Large intestine (tissue), 12 donors: Measurements from ENCODE around the gene FUT6. TPM values are rescaled to one million over a fixed set of nuclear protein-coding genes. Genes with fewer than 3 reads are reported as not detected.
"Not testable (repeated sequence)": the region's sequence is repeated elsewhere in the genome, so short reads cannot be mapped to it uniquely, and the experiment has no call there.

Source experiments
- DNase-seq, 2 donors: peaks; one replicate each; pipeline versions ENCODE4 v3.0.0 to v3.0.0-alpha.2; 2013
- H3K27ac ChIP-seq: one replicate; pipeline ENCODE4 v1.5.1; 2013; ENCODE audit warnings: low read length
- H3K27me3 ChIP-seq: 2 replicates; pipeline ENCODE4 v1.6.1; 2013; ENCODE audit warnings: low read length; ENCODE audit not compliant: control insufficient read depth, insufficient read depth
- H3K36me3 ChIP-seq: 2 replicates; pipeline ENCODE4 v1.6.1; 2013; ENCODE audit warnings: low read length; ENCODE audit not compliant: control insufficient read depth, insufficient read depth
- H3K4me1 ChIP-seq: one replicate; pipeline ENCODE4 v1.6.1; 2013; ENCODE audit warnings: low read length; ENCODE audit not compliant: control insufficient read depth, insufficient read depth
- H3K4me3 ChIP-seq: one replicate; pipeline ENCODE4 v1.5.1; 2013; ENCODE audit warnings: low read length
- H3K9me3 ChIP-seq: one replicate; pipeline ENCODE4 v1.6.1; 2013; ENCODE audit warnings: mild to moderate bottlenecking, low read depth, low read length, moderate library complexity; ENCODE audit not compliant: control insufficient read depth
- WGBS: methylation state at CpG from one replicate; pipeline ENCODE4 v1.1.5; 2013; ENCODE audit warnings: low lambda C conversion rate; ENCODE audit not compliant: insufficient coverage; 5-methylcytosine and 5-hydroxymethylcytosine counted together
- long read RNA-seq, 11 donors: transcript quantifications; one replicate each; lab custom pipeline, GENCODE V29; 2026
- polyA plus RNA-seq: library from polyadenylated mRNA; unstranded; fragments of 120-200 nt; gene quantifications from one replicate; pipeline ENCODE4 v1.2.1, GENCODE V29; 2013

Gene FUT6
- 0.99 TPM for polyA plus RNA-seq
- long read RNA-seq, donor 1, result 0 reads
- long read RNA-seq, donor 2, result 0 reads
- long read RNA-seq, donor 3, result 0 reads
- long read RNA-seq, donor 4, result 0 reads
- long read RNA-seq, donor 5, result 0 reads
- long read RNA-seq, donor 6, result 0 reads
- long read RNA-seq, donor 7, partial matches to known transcripts, result 0 of 5 reads
- long read RNA-seq, donor 7, other reads (novel, unspliced or antisense), result 0 of 5 reads
- long read RNA-seq, donor 8, result 0 reads
- long read RNA-seq, donor 9, result 0 reads
- long read RNA-seq, donor 10, result 0 reads
- long read RNA-seq, donor 11, result 0 reads

- no peaks in the 10 kb centered on the region for H3K36me3 ChIP-seq
- H3K4me3 ChIP-seq, result no peak within 1 kb of the TSS
- peaks cover 15% of the 10 kb centered on the region for H3K4me1 ChIP-seq
- H3K27ac ChIP-seq, result no peak within 1 kb of the TSS
- no peaks in the 10 kb centered on the region for H3K27me3 ChIP-seq
- peak in 1 of 2 donors; percentile 60 for DNase-seq
- WGBS, result no CpG with 5 or more reads among the region's 9 CpGs
- no peaks in the 10 kb centered on the region for H3K9me3 ChIP-seq
Measured at GRCh38 chr19:5839065-5840017, at the start of gene FUT6. FUT6 (minus strand) TSS chr19:5839702; CDS start chr19:5832567, 7,135 bp downstream.

DNA sequence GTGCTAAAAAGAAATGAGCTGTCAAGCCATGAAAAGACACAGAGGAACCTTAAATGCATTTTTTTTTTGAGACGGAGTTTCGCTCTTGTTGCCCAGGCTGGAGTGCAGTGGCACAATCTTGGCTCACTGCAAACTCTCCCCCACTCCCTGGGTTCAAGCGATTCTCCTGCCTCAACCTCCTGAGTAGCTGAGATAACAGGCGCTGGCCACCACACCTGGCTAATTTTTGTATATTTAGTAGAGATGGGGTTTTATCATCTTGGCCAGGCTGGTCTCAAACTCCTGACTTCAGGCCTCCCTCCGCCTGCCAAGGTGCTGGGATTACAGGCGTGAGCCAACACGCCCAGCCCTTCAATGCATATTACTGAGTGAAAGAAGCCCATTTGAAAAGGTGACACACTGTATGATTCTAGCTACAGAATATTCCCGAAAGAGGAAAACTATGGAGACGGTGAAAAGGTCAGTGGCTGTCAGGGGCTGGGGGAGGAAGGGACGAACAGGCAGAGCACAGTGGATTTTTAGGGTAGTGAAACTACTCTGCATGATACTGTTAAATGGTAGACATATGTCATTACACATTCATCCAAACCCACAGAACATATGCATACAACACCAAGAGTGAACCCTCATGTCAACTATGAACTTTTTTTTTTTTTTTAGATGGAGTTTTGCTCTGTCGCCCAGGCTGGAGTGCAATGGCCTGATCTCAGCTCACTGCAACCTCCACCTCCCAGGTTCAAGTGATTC lies 44.7 kb upstream of the FUT6 start:
- H3K4me3 ChIP-seq, H3K27me3 ChIP-seq, H3K36me3 ChIP-seq, DNase-seq, H3K27ac ChIP-seq, H3K9me3 ChIP-seq, H3K4me1 ChIP-seq: not testable (repeated sequence)
- WGBS, result 62% methylated on average over 4 of the region's 11 CpGs

DNA sequence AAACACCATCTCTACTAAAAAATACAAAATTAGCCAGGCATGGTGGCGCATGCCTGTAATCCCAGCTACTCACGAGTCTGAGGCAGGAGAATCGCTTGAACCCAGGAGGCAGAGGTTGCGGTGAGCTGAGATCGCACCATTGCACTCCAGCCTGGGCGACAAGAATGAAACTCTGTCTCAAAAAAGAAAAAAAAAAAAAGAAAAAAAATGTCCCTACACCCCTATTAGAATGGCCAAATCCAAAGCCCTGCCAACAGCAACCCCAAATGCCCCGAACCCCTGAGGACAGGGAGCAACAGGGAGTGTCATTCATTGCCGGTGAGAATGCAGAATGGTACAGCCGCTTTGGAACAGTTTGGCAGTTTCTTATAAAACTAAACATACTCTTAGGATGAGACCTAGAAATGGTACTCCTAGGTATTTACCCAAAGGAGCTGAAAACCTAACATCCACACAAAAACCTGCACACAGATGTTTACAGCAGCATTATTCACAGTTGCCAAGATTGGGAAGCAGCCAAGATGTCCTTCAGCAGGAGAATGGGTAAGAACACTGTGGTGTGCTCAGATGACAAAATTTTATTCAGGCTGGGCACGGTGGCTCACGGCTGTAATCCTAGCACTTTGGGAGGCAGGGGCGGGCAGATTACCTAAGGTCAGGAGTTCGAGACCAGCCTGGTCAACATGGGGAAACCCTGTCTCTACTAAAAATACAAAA lies 43.8 kb upstream of the FUT6 start:
- H3K36me3 ChIP-seq, H3K27ac ChIP-seq, H3K9me3 ChIP-seq, H3K4me1 ChIP-seq, H3K27me3 ChIP-seq, DNase-seq, H3K4me3 ChIP-seq: not testable (repeated sequence)
- no CpG with 5 or more reads among the region's 13 CpGs for WGBS

DNA sequence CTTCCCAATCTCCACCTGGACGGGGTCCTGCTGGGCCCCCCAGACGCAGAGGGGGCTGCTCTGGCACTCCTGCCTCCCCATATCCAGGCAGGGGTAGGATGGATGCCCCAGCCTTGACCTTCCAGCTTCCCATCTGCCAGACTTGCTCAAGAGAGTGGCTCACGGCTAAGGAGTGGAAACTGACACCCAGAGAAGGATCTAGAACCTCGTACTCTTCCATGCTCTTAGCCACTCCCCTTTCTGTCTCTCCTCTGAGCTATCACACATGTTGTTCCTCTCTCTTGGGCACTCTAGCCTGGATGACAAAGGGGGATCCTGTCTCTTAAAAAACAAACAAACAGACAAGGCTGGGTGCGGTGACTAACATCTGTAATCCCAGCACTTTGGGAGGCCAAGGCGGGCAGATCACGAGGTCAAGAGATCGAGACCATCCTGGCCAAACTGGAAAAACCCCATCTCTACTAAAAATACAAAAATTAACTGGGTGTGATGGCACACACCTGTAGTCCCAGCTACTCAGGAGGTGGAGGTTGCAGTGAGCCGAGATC lies 43.0 kb upstream of the FUT6 start:
- no CpG with 5 or more reads among the region's 9 CpGs for WGBS
- Histone ChIP-seq H3K4me1 (peaks cover 6% of the 10 kb centered on the region), H3K36me3 (no peaks in the 10 kb centered on the region), H3K9me3 (no peaks in the 10 kb centered on the region), H3K27ac (no peak overlapping the region), H3K27me3 (peaks cover 9% of the 10 kb centered on the region), H3K4me3 (no peak overlapping the region)
- no peak for DNase-seq

GRCh38 chr19:5881543-5882299 lies 42.2 kb upstream of the FUT6 start:
- no peaks in the 10 kb centered on the region for H3K9me3 ChIP-seq
- no peak overlapping the region for H3K4me3 ChIP-seq
- H3K4me1 ChIP-seq, result peaks cover 6% of the 10 kb centered on the region
- no CpG with 5 or more reads among the region's 19 CpGs for WGBS
- H3K36me3 ChIP-seq, result no peaks in the 10 kb centered on the region
- peaks cover 9% of the 10 kb centered on the region for H3K27me3 ChIP-seq
- no peak for DNase-seq
- no peak overlapping the region for H3K27ac ChIP-seq

GRCh38 chr19:5880604-5881078 lies 41.1 kb upstream of the FUT6 start:
- H3K4me3 ChIP-seq, result no peak overlapping the region
- H3K27me3 ChIP-seq, result peaks cover 9% of the 10 kb centered on the region
- H3K4me1 ChIP-seq, result peaks cover 12% of the 10 kb centered on the region
- H3K9me3 ChIP-seq, result no peaks in the 10 kb centered on the region
- no CpG with 5 or more reads among the region's 15 CpGs for WGBS
- peak; percentile 59 to 64 for DNase-seq
- H3K36me3 ChIP-seq, result no peaks in the 10 kb centered on the region
- H3K27ac ChIP-seq, result peak overlapping the region; percentile 36

DNA sequence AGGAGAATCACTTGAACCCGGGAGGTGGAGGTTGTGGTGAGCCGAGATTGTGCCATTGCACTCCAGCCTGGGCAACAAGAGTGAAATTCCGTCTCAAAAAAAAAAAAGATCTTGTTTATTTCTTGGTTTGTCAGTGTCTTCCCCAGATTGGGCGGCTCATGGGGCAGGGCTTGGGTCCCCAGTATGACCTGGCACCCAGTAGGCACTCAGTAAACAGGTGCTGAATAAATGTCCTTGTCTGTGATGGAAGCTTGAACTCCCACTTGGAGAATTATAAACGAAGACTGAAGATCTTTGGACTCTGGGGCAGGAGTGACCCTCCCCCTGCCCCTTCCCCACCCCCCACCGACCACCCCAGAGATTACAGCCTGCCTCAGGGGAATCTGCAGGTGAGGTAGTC lies 40.7 kb upstream of the FUT6 start:
- Histone ChIP-seq H3K4me3 (no peak overlapping the region), H3K4me1 (peaks cover 16% of the 10 kb centered on the region)
- WGBS, result no CpG with 5 or more reads among the region's 6 CpGs

DNA sequence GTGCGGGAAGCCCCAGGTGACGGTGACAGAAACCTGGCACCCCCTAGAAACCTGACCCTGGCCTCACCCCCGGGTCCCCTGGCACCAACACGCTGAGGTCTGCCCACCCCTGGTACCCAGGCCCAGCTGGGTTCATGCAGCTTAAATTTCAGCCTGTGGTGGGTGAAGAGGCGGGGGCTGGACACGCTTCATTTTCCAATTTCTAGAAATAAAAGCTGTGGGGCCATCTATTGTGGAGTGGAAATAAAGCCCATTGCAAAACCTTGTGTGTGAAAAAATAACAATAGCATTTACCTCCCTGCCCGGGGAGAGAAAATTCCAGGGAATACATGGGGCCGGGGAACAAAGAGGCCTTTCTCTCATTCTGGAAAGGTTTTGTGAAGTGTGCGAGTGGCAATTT lies 38.4 kb upstream of the FUT6 start:
- H3K4me1 ChIP-seq, result peaks cover 16% of the 10 kb centered on the region
- H3K27me3 ChIP-seq, result peaks cover 9% of the 10 kb centered on the region
- H3K36me3 ChIP-seq, result no peaks in the 10 kb centered on the region
- no peaks in the 10 kb centered on the region for H3K9me3 ChIP-seq
- no peak overlapping the region for H3K27ac ChIP-seq
- no peak overlapping the region for H3K4me3 ChIP-seq
- no CpG with 5 or more reads among the region's 9 CpGs for WGBS
- DNase-seq, result no peak

More for the DNA sequence above, 40.7 kb upstream of the FUT6 start:
- no peaks in the 10 kb centered on the region for H3K36me3 ChIP-seq
- DNase-seq, result no peak
- no peak overlapping the region for H3K27ac ChIP-seq
- no peaks in the 10 kb centered on the region for H3K9me3 ChIP-seq
- peaks cover 9% of the 10 kb centered on the region for H3K27me3 ChIP-seq

DNA sequence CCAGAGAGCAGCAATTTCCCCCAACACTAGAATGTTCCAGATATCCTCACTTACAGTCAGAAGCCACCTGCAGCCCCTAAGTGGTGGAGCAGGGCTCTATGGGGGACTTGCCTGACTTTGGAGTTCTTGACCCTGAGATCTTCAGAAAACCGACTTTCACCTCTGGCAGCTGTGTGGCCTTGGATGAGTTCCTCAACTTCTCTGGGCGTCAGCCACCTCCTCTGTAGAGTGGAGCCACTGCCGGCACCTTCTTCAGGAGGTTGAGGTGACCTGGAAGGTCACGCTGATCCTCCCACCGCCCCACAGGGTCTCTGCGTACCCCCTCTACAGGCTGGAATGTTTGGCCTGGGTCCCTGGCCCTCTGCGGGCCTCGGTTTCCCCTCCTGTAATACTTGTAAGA lies 37.9 kb upstream of the FUT6 start:
- WGBS, result no CpG with 5 or more reads among the region's 8 CpGs
- Histone ChIP-seq H3K27me3 (peaks cover 9% of the 10 kb centered on the region), H3K4me1 (peaks cover 16% of the 10 kb centered on the region), H3K27ac (no peak overlapping the region), H3K4me3 (no peak overlapping the region), H3K36me3 (no peaks in the 10 kb centered on the region), H3K9me3 (no peaks in the 10 kb centered on the region)
- DNase-seq, result no peak
